Ishikawa (cell line): ENCODE results near the gene IL33.

Source experiments
- CEBPB ChIP-seq: IDR thresholded peaks from 2 replicates; pipeline ENCODE4 v1.6.1; 2012
- CREB1 ChIP-seq: IDR thresholded peaks from 2 replicates; pipeline ENCODE4 v1.6.1; 2012; ENCODE audit warnings: low read depth
- EGR1 ChIP-seq: IDR thresholded peaks from 2 replicates; pipeline ENCODE4 v1.6.1; 2012
- FOXM1 ChIP-seq: IDR thresholded peaks from 2 replicates; pipeline ENCODE4 v1.6.1; 2012; ENCODE audit warnings: low read depth, borderline replicate concordance
- NFIC ChIP-seq: IDR thresholded peaks from 2 replicates; pipeline ENCODE4 v1.6.1; 2012
- RAD21 ChIP-seq: IDR thresholded peaks from 2 replicates; pipeline ENCODE4 v1.6.1; 2012; ENCODE audit warnings: low read depth
- TAF1 ChIP-seq: IDR thresholded peaks from 2 replicates; pipeline ENCODE4 v1.6.1; 2012; ENCODE audit warnings: low read depth, mild to moderate bottlenecking
- TEAD4 ChIP-seq: IDR thresholded peaks from 2 replicates; pipeline ENCODE4 v1.6.1; 2012
- ZBTB7A ChIP-seq: IDR thresholded peaks from 2 replicates; pipeline ENCODE4 v1.6.1; 2012; ENCODE audit warnings: low read depth
- TF ChIP-seq, protein P1 (sequence below): IDR thresholded peaks from 2 replicates; pipeline ENCODE4 v1.6.1; 2012; ENCODE audit warnings: low read depth, mild to moderate bottlenecking

IL33 gene

GRCh38 chr9:6302417-6302816 is 86.8 kb downstream of the IL33 start:
- peak; percentile 34; the same call in 1 of the 2 replicates for TF ChIP-seq CEBPB
- no peak for TF ChIP-seq TEAD4

DNA sequence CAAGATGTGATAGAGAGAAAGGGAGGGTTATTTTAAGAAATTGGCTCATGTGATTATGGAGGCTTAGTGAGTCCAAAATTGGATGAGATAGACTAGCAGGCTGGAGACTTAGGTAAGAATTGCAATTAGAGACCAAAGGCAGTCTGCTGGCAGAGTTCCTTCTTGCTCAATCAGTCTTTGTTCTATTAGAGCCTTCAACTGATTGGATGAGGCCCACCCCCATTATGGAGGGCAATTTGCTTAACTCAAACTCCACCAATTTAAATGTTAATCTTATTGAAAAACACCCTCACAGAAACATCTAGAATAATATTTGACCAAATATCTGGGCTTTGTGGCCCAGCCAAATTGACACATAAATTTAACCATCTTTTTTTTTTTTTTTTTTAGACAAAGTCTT is 88.6 kb downstream of the IL33 start:
- TF ChIP-seq FOXM1 (no peak), TAF1 (no peak), CREB1 (no peak), ZBTB7A (no peak), EGR1 (no peak)

DNA sequence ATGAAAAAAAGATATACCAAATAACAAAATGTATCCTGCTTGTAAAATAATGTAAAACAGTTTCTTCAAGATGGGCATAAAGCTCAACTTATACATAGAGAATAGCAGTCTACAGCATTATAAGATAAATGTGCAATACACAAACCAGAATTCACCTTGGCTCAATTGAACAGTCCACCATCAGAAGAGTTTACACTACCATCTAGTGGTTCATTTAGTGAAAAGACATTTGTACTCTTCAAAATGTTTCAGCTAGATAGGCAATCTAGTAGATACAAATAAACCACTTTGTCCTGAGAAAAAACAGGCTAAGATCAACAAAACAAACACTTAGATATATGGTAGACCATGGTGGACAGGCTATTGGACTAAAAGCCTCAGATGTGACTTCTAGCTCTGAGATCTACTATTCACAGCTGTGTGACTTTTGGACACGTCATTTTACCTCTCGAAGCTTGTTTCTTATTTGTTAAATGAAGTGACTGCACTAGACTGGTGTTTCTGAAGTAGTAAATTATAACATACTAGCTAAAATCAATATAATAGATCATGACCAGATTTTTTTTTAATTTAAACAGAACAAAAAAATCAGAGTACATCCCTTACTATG is 90.5 kb downstream of the IL33 start:
- TF ChIP-seq FOXM1: no peak
- TF ChIP-seq RAD21: peak; percentile 86
- no peak for TF ChIP-seq NFIC
- TF ChIP-seq, protein P1, sequence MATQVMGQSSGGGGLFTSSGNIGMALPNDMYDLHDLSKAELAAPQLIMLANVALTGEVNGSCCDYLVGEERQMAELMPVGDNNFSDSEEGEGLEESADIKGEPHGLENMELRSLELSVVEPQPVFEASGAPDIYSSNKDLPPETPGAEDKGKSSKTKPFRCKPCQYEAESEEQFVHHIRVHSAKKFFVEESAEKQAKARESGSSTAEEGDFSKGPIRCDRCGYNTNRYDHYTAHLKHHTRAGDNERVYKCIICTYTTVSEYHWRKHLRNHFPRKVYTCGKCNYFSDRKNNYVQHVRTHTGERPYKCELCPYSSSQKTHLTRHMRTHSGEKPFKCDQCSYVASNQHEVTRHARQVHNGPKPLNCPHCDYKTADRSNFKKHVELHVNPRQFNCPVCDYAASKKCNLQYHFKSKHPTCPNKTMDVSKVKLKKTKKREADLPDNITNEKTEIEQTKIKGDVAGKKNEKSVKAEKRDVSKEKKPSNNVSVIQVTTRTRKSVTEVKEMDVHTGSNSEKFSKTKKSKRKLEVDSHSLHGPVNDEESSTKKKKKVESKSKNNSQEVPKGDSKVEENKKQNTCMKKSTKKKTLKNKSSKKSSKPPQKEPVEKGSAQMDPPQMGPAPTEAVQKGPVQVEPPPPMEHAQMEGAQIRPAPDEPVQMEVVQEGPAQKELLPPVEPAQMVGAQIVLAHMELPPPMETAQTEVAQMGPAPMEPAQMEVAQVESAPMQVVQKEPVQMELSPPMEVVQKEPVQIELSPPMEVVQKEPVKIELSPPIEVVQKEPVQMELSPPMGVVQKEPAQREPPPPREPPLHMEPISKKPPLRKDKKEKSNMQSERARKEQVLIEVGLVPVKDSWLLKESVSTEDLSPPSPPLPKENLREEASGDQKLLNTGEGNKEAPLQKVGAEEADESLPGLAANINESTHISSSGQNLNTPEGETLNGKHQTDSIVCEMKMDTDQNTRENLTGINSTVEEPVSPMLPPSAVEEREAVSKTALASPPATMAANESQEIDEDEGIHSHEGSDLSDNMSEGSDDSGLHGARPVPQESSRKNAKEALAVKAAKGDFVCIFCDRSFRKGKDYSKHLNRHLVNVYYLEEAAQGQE: no peak
